ENCODE data around the gene VASP. TPM values are rescaled to one million over a fixed set of nuclear protein-coding genes. Genes with fewer than 3 reads are reported as not detected.

The VASP gene
- total and polyA plus RNA-seq, 2 of the 13 experiments (the other 11 are each of a cell fraction or from before 2014, with no cell fraction given): 41.8 to 67.1 TPM

DNA sequence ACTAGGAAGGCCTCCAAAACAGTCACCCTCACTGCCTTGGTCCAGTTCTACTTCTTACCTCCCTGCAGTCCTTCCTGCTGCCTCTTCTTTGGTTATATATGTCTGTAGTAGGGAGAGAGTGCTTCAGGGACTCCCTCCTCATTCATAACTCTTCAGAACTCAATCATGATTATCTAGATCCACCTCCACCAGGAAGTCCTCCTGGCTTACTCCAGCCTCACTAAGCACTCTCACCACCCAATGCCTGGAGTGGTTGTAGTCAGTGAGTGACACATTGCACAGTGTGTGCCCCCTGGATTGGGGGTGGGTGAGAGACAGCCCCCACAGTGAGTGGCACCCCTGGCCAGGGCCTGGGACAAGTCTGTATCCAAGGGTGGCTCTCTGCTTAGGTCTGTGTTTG lies 49.5 kb upstream of the VASP start:
- in situ Hi-C loops (cut with HindIII; ENCODE audit: extremely low pct_ligation_motif_present, low pct_unique_long_range_greater_than_20kb): no loop called here
- CTCF ChIA-PET (ENCODE audit: low intra/inter-chr PET ratio, low total read pairs): no interaction called here
- BruUV-seq (replicated peaks): no TSS peak

DNA sequence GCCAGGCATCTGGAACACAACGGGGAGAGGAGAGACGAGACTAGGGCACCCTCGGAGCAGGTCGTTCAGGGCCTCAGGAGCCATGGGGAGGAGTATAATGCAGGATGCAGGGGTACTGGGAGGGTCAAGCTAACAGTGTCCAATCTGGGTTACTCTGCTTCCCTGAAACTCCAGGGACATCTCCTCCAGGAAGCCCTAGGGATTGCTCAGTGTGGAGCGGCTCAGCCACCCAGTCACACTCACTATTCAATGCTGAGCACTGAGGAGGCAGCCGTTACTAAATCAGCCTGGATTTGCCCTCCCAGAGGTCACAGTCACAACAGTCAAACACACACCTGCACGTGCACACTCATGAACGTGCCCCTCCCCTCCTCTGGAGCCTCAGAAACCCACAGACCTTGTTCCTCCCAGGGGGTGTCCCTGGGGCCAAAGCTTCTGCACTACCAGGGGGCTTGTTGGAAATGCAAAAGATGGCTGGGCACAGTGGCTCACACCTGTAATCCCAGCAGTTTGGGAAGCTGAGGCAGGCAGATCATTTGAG lies 46.4 kb upstream of the VASP start:
- Histone ChIP-seq H4K20me1 (ENCODE audit: insufficient read depth, low read length) (no peaks in the 10 kb centered on the region), H3K36me3 (replicated peaks in 1 of 2; ENCODE audit: control insufficient read depth in 1 of 2, insufficient read depth in 2 of 2, low read length in 2 of 2) (no peaks in the 10 kb centered on the region), H3K27ac (ENCODE audit: extremely low read length, insufficient read depth, low read length) (no peak overlapping the region), H3K27me3 (ENCODE audit: control insufficient read depth in 1 of 2, insufficient read depth in 2 of 2, low read length in 2 of 2) (peaks cover 0 to 7% of the 10 kb centered on the region in 2 experiments; a peak in 1 of 5 replicates), H3K4me3 (replicated peaks in 1 of 3; ENCODE audit: insufficient read depth in 1 of 3, low read depth in 2 of 3, low read length in 3 of 3) (no peak overlapping the region), H3K4me1 (ENCODE audit: insufficient read depth, low read length) (peaks cover 39% of the 10 kb centered on the region), H2AFZ (ENCODE audit: low read length) (no peak overlapping the region), H3K9me3 (ENCODE audit: low read length) (no peaks in the 10 kb centered on the region), H3K9ac (ENCODE audit: insufficient read depth, low read depth, low read length) (no peak overlapping the region), H3K79me2 (ENCODE audit: insufficient read depth, low read length) (no peaks in the 10 kb centered on the region), H3K4me2 (ENCODE audit: low read depth, low read length) (peak overlapping the region; percentile 6; the same call in 1 of the 2 replicates)
- WGBS (ENCODE audit: low lambda C conversion rate): 3% methylated on average over 5 of the region's 8 CpGs
- no TSS peak for BruUV-seq (replicated peaks)
- no peak for TF ChIP-seq ZNF33B (CRISPR knock-in tag; IDR thresholded peaks at IDR 0.05)
- no peak for TF ChIP-seq ZFP62 (CRISPR knock-in tag; IDR thresholded peaks at IDR 0.05)
- TF ChIP-seq ZNF17 (CRISPR knock-in tag; IDR thresholded peaks at IDR 0.05): no peak
- no peak for TF ChIP-seq ZNF3 (CRISPR knock-in tag; IDR thresholded peaks at IDR 0.05)
- peak; percentile 22 for TF ChIP-seq ZFP36 (IDR thresholded peaks at IDR 0.05; ENCODE audit: borderline replicate concordance, low read depth, low read length, partially characterized antibody)
- TF ChIP-seq BHLHE40 (IDR thresholded peaks at IDR 0.05; ENCODE audit: low read length): peak; percentile 82
- TF ChIP-seq RELA (CRISPR knock-in tag; IDR thresholded peaks at IDR 0.05): no peak
- no peak for TF ChIP-seq STAG1 (CRISPR knock-in tag; IDR thresholded peaks at IDR 0.05)
- no peak for TF ChIP-seq EP300 (IDR thresholded peaks at IDR 0.05; ENCODE audit: low read depth in 2 of 2, low read length in 2 of 2)
- no peak for TF ChIP-seq EP300 (CRISPR knock-in tag; IDR thresholded peaks at IDR 0.05; ENCODE audit: borderline replicate concordance)
- TF ChIP-seq, protein P1, sequence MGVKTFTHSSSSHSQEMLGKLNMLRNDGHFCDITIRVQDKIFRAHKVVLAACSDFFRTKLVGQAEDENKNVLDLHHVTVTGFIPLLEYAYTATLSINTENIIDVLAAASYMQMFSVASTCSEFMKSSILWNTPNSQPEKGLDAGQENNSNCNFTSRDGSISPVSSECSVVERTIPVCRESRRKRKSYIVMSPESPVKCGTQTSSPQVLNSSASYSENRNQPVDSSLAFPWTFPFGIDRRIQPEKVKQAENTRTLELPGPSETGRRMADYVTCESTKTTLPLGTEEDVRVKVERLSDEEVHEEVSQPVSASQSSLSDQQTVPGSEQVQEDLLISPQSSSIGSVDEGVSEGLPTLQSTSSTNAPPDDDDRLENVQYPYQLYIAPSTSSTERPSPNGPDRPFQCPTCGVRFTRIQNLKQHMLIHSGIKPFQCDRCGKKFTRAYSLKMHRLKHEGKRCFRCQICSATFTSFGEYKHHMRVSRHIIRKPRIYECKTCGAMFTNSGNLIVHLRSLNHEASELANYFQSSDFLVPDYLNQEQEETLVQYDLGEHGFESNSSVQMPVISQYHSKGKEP (CRISPR knock-in tag; IDR thresholded peaks at IDR 0.05): no peak
- in situ Hi-C loops (cut with HindIII; ENCODE audit: extremely low pct_ligation_motif_present, low pct_unique_long_range_greater_than_20kb) (no loop called here), intact Hi-C loops (cut with micrococcal nuclease; ENCODE audit: unreplicated experiment) (no loop called here)
- CTCF ChIA-PET (ENCODE audit: low intra/inter-chr PET ratio, low total read pairs): no interaction called here
- FAIRE-seq (no peak), DNase-seq (ENCODE audit: low spot score) (no peak), ATAC-seq (no peak; the same call in 2 of the 3 replicates)
- POLR2A ChIA-PET: no interaction called here

More for the DNA sequence above, 49.5 kb upstream of the VASP start:
- no peak overlapping the region for H3K4me3 ChIP-seq (replicated peaks in 1 of 3; ENCODE audit: insufficient read depth in 1 of 3, low read depth in 2 of 3, low read length in 3 of 3)
- H3K27ac ChIP-seq (ENCODE audit: extremely low read length, insufficient read depth, low read length): no peak overlapping the region
- H3K27me3 ChIP-seq (ENCODE audit: control insufficient read depth in 1 of 2, insufficient read depth in 2 of 2, low read length in 2 of 2): peaks cover 0 to 7% of the 10 kb centered on the region in 2 experiments; a peak in 1 of 5 replicates
- ATAC-seq (no peak), FAIRE-seq (no peak), DNase-seq (ENCODE audit: low spot score) (no peak)
- H2AFZ ChIP-seq (ENCODE audit: low read length): no peak overlapping the region
- POLR2A ChIA-PET: interaction anchor here (1.5 kb wide), 1 partner anchor 12 kb away, joined by 5 read pairs; no protein-coding TSS in a partner anchor
- TF ChIP-seq ZFP36 (IDR thresholded peaks at IDR 0.05; ENCODE audit: borderline replicate concordance, low read depth, low read length, partially characterized antibody) (peak; percentile 87), ZMYM3 (CRISPR knock-in tag; IDR thresholded peaks at IDR 0.05) (0 out of 2 replicates have a peak, but pooled peaks have one; percentile 20), REPIN1 (CRISPR knock-in tag; IDR thresholded peaks at IDR 0.05; ENCODE audit: borderline replicate concordance, low read depth) (no peak)
- intact Hi-C loops (cut with micrococcal nuclease; ENCODE audit: unreplicated experiment): no loop called here
- H3K9me3 ChIP-seq (ENCODE audit: low read length): no peaks in the 10 kb centered on the region
- no peak overlapping the region for H3K9ac ChIP-seq (ENCODE audit: insufficient read depth, low read depth, low read length)
- H4K20me1 ChIP-seq (ENCODE audit: insufficient read depth, low read length): no peaks in the 10 kb centered on the region
- H3K4me1 ChIP-seq (ENCODE audit: insufficient read depth, low read length): peaks cover 61% of the 10 kb centered on the region
- H3K4me2 ChIP-seq (ENCODE audit: low read depth, low read length): no peak overlapping the region; the same call in 1 of the 2 replicates
- no peaks in the 10 kb centered on the region for H3K36me3 ChIP-seq (replicated peaks in 1 of 2; ENCODE audit: control insufficient read depth in 1 of 2, insufficient read depth in 2 of 2, low read length in 2 of 2)
- H3K79me2 ChIP-seq (ENCODE audit: insufficient read depth, low read length): no peaks in the 10 kb centered on the region
